Dermis microvascular lymphatic vessel endothelial cell (primary cell): ENCODE measurements around the gene EIF3L. TPM values are rescaled to one million over a fixed set of nuclear protein-coding genes. Genes with fewer than 3 reads are reported as not detected.
A peak's percentile ranks its signal among the peaks of the same experiment; 100 is the strongest.

Experiments used
- DNase-seq, 2 donors: peaks; one replicate each; pipeline versions ENCODE4 v3.0.0 to v3.0.0-alpha.2; 2010; ENCODE audit warnings: low read depth in 2 of 2
- total RNA-seq: library from RNA; depleted of rRNA; stranded (reverse); fragments of >200 nt; gene quantifications from 2 replicates; pipeline ENCODE4 v1.2.1, GENCODE V29; 2014

The EIF3L gene
- total RNA-seq, 1 donor from 2014 or later = 290 TPM

- no peak for DNase-seq
Observed at GRCh38 chr22:37926358-37926757, 77.1 kb downstream of the EIF3L start.

- DNase-seq = no peak
Observed at GRCh38 chr22:37926771-37927636, 77.8 kb downstream of the EIF3L start.

GRCh38 chr22:37927637-37927936 is 78.4 kb downstream of the EIF3L start:
- DNase-seq = no peak

GRCh38 chr22:37929390-37929789 is 80.2 kb downstream of the EIF3L start:
- no peak for DNase-seq

- peak in 1 of 2 donors; percentile 48 for DNase-seq
Observed at GRCh38 chr22:37930270-37930951, 81.2 kb downstream of the EIF3L start.

GRCh38 chr22:37930952-37931440 is 81.8 kb downstream of the EIF3L start:
- DNase-seq = peak in 1 of 2 donors; percentile 52

- DNase-seq = no peak
Observed at GRCh38 chr22:37931893-37932389, 82.7 kb downstream of the EIF3L start.

- DNase-seq = no peak
Observed at GRCh38 chr22:37932401-37932800, 83.2 kb downstream of the EIF3L start.

GRCh38 chr22:37932821-37933578 is 83.8 kb downstream of the EIF3L start:
- DNase-seq = no peak

GRCh38 chr22:37933711-37934376 is 84.6 kb downstream of the EIF3L start:
- DNase-seq = peak; percentile 81 to 94

Other genes starting within 250 kb of the EIF3L start
- 42.0 and 62.8 TPM in 2 replicates for gene GGA1, start 240.6 kb upstream of the EIF3L start, total RNA-seq
- 0.89 and 1.3 TPM in 2 replicates for gene SH3BP1, start 209.8 kb upstream of the EIF3L start, total RNA-seq
- 6.7 and 9.2 TPM in 2 replicates for gene PDXP, start 190.7 kb upstream of the EIF3L start, total RNA-seq
- 3,435 and 6,925 TPM in 2 replicates for gene LGALS1, start 173.8 kb upstream of the EIF3L start, total RNA-seq
- gene NOL12, start 163.1 kb upstream of the EIF3L start, total RNA-seq = 15.9 and 17.6 TPM in 2 replicates
- 95.9 and 142 TPM in 2 replicates for gene TRIOBP, start 152.4 kb upstream of the EIF3L start, total RNA-seq
- 16.9 and 24.6 TPM in 2 replicates for gene GCAT, start 41.5 kb upstream of the EIF3L start, total RNA-seq
- 0.13 TPM in 1 of 2 replicates, not detected in the other for gene GALR3, start 26.0 kb upstream of the EIF3L start, total RNA-seq
- 20.5 and 23.4 TPM in 2 replicates for gene ANKRD54, start 5.1 kb upstream of the EIF3L start, total RNA-seq
- gene MICALL1, start 56.9 kb downstream of the EIF3L start, total RNA-seq = 21.3 and 37.3 TPM in 2 replicates
- gene C22orf23, start 104.2 kb downstream of the EIF3L start, total RNA-seq = under 0.01 and 0.13 TPM in 2 replicates
- 38.8 and 44.9 TPM in 2 replicates for gene POLR2F, start 104.3 kb downstream of the EIF3L start, total RNA-seq
- gene SOX10, start 135.1 kb downstream of the EIF3L start, total RNA-seq = not detected in 2 replicates
- gene PICK1, start 208.0 kb downstream of the EIF3L start, total RNA-seq = 6.5 and 11.5 TPM in 2 replicates
- gene SLC16A8, start 234.8 kb downstream of the EIF3L start, total RNA-seq = under 0.01 and 0.13 TPM in 2 replicates